ENCODE results near the gene ZRANB1.

- TF ChIP-seq POLR2A (IDR thresholded peaks at IDR 0.05; ENCODE audit: low read depth, low read length): no peak
- no peak for TF ChIP-seq TAF1 (IDR thresholded peaks at IDR 0.05; ENCODE audit: borderline replicate concordance, low read depth, low read length)
- no peak for TF ChIP-seq POLR2AphosphoS5 (IDR thresholded peaks at IDR 0.05; ENCODE audit: low read depth, low read length)
These were observed 82.7 kb downstream of the ZRANB1 start for GRCh38 chr10:125024497-125025234.

Data from GM12892 (cell line).